Activated CD8-positive, alpha-beta memory T cell treated with anti-CD3 and anti-CD28 coated beads for 24 hours (primary cell): ENCODE measurements around the gene PRR33.
"Not testable (repeated sequence)": the region's sequence is repeated elsewhere in the genome, so short reads cannot be mapped to it uniquely, and the experiment has no call there.

Source experiments
- DNase-seq: peaks from one replicate; pipeline ENCODE4 v3.0.0-alpha.2; 2020

PRR33 gene

GRCh38 chr11:1891831-1892115 is at the start of gene PRR33:
Gene PRR33, minus strand, starts transcription at chr11:1891895. Its CDS starts 1,311 bp downstream, at chr11:1890584.
- DNase-seq: no peak

GRCh38 chr11:1939788-1940187 is 48.1 kb upstream of the PRR33 start:
- DNase-seq: not testable (repeated sequence)

DNA sequence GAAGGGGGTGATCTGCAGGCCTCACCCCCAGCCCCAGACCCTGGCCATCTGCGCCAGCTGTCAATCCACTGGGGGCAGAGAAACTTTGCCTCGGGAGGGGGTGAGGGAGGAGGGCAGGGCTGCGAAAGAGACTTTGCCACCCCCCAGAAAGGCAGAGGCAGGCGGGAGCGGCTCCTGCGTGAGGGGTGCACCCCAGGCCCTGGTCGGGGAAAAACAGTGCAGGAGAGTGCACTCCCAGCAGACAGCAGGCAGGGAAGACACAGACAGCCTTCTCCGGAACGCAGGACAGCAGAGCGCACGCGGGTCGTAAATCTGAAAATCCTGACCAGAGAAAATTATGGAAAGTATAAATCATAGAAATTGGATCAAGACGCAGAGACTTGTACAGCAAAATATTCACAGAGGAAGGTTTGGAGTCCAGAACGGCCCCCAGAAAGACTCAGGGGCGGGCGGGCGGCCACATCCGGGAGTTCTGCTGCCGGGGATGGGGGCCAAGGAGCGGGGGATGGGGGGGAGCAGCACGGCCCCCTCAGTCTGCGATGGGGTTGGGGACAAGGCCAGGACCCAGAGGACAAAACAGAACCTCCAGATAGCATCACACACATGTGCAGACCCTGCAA is 47.4 kb upstream of the PRR33 start:
- no peak for DNase-seq

GRCh38 chr11:1938343-1939005 is 46.8 kb upstream of the PRR33 start:
- DNase-seq: no peak

DNA sequence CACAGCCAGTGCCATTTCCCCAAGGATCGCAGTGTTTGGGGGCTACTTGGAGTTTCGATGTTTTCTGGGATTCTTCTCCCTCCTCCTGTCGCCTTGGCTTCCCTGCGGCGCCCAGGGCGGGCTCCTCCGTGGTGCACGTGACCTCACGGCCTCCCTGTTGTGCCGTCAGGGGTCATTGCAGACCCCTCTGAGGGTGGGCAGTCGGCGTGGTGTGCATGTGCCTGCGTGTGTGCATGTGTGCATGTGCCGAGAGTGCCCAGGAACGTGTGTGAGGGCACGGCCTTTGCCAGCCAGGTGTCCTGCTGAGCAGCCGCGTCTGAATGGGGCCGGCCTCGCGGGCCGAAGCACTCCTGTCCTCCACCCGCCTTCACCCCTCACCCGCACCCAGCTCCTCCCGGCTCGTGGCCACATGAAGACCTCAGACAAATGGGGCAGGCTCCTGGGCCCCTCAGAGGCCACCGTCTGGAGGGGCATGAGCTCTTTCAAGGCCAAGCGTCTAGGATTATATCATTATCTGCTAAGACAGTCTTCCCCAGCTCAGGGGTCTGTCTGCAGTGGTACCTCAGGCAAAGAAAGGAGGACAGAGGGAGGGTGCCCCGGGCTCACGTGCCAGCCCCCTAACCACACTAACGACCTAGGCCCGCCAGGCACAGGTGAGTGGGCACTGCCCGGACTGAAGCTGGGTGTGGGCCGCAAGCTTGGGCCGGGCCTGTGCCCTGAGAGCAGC is 46.1 kb upstream of the PRR33 start:
- no peak for DNase-seq

DNA sequence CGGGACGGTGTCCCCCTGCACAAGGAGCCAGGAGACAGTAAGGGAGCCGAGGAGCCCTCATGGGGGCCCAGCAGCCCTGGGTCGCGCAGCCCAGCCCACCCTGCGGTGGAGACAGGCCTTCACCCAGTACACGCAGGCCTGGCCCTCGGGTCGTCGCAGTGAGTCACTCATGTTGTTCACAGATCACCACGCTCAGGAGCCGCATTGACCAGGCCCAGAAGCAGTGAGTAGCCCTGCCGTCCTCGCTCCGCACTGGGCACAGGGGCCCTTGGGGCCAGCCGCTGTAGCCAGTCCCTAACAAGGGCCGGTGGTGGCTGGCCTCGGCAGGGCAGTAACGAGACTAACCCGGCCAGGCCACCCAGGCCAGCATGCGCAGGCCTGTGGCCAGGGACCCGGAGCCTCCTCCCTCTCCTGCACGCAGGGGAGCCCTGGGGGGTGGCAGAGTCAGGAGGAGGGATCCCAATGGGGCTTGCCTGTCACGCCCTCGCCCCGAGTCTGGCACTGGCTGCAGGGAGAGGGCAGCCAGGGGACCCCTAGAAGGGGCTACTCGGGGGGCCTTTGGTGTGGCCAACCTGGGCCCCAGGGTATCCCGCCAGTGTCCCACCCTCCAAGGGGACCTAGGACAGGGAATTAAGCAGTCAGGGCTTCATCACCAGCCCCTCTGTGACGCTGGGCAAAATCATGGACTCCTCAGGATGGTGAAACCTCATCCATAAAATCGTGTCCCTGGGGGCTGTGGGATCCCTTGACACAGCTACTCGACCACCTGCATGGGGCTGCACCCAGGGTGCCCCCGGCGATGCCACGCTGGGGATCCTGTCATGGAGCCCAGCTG is 45.3 kb upstream of the PRR33 start:
- no peak for DNase-seq

DNA sequence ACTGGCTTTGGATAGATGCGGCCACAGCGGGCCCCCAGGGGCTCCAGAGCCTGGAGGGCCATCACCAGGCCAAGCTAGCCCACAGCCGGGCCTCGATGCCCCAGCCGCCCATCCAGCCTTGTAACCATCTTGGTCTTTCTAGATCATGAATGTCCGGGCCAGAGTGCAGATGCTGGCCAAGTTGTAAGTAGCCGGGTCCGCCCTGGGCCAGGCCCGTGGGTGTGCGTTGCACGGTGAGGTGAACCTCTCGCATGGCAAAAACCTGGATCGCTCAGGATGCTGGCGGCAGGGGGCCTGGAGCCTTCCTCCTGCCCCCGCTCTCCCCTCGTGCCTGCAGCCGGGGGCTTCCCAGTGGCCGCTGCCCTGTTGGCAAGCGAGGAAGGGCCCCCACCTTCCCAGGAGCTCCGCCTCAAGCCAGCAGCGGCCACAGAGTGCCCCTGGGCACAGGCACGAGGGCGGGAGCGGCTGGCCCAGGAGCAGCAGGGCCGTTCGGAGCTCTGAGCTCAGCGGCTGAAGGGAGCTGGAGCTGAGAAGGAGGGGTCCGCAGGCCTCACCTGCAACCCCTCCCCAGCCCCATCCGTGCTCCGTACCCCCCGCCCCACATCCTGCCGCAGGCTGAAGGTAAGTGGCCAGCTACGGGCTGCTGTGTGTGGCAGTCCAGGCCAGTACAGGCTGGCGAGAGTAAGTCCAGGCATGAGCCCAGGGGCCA is 44.5 kb upstream of the PRR33 start:
- no peak for DNase-seq

- no peak for DNase-seq
These were observed 43.7 kb upstream of the PRR33 start for GRCh38 chr11:1935156-1936071.

DNA sequence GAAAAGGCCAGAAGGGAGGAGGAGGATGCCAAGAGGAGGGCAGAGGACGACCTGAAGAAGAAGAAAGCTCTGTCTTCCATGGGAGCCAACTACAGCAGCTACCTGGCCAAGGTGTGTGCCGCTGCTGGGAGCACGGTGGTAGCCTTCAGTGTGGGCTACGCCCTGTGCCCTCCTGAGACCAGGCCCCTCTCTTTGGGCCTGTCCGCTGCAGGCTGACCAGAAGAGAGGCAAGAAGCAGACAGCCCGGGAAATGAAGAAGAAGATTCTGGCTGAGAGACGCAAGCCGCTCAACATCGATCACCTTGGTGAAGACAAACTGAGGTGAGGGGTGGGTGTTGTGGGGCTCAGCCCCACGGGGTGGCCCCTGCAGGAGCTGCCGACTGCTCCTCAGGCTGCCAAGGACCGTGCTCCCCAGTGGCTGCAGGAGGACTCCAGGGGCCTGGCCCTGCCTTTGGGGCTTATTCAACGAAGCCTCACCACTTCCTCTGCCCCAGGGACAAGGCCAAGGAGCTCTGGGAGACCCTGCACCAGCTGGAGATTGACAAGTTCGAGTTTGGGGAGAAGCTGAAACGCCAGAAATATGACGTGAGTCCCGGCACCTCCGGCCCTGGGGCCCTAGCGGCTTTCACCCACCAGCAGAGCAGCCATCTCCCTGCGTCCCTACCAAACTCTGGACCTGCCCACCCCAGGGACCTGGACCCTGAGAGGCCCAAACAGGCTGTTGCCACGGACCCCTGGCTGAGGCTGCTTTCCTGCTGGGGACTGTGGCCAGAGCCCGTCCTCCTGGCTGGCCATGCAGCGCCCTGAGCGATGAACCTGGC is 42.9 kb upstream of the PRR33 start:
- no peak for DNase-seq

DNA sequence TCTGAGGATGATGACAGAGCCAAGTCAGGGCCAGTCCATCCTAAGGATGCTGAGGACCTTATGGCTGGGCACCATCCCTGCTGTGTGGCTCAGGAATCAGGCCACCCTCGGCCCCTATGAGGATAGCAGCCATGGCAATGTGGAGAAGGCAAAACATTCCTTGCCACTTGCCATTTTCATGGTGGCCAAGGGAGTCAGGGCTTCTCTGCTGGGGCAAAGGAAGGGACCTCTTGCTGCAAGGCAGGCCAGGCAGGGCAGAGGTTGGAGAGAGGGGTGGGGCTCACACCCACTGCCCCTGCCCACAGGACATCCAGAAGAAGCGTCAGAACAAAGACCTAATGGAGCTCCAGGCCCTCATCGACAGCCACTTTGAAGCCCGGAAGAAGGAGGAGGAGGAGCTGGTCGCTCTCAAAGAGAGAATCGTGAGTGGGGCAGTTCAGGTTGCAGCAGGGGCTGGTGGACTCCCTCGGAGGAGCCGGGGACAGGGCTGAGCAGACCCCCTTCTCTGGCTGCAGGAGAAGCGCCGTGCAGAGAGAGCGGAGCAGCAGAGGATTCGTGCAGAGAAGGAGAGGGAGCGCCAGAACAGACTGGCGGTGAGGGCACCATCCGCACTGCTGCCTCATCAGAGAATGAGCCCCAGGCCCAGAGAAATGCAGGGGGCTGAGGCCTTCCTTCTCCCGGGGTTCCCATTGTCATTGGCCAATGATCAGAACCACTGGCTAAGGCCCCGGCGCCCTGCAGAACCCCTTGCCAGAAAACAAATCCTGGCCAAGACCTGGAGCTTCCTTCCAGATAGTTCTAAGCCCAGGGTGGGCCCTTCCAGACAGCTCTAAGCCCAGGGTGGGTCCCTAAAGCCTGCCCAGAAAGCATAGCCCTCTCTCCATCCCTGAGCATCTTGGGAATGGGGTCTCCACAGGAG is 42.0 kb upstream of the PRR33 start:
- no peak for DNase-seq

DNA sequence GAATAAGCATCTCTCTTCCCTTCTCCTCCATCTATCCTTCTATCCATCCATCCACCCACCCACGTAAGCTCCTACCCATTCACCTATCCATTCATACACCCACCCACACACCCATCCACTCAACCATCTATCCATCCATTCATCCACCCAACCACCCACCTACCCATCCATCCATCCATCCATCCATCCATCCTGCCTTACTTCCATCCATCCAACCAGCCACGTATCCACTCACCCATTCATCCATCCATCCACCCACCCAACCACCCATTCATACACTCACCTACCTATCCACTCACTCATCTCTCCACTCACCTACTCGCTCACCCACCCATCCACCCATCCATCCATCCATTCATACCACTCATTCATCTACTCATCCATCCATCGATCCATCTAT is 41.0 kb upstream of the PRR33 start:
- DNase-seq: no peak

DNA sequence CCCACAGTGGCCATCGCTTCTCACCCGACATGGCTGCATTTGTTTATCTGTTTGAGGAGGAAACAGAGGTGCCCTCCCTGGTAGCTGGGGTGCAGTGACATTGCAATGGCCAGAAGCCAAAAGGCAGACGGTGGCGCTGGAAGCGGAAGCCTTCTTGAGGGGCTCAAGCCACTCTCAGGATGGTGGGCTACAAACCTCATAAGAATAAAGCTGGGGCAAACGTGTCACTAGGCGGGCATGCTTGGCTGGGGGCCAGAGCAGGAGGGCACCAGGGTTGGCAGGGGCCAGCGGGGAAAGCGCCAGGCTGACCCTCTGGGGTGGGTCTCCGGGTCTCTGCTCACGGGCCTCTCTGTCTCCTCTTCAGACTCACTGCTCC is 40.4 kb upstream of the PRR33 start:
- DNase-seq: no peak

GRCh38 chr11:1931341-1932104 is 39.8 kb upstream of the PRR33 start:
- DNase-seq: no peak

GRCh38 chr11:1930462-1930830 is 38.8 kb upstream of the PRR33 start:
- no peak for DNase-seq

DNA sequence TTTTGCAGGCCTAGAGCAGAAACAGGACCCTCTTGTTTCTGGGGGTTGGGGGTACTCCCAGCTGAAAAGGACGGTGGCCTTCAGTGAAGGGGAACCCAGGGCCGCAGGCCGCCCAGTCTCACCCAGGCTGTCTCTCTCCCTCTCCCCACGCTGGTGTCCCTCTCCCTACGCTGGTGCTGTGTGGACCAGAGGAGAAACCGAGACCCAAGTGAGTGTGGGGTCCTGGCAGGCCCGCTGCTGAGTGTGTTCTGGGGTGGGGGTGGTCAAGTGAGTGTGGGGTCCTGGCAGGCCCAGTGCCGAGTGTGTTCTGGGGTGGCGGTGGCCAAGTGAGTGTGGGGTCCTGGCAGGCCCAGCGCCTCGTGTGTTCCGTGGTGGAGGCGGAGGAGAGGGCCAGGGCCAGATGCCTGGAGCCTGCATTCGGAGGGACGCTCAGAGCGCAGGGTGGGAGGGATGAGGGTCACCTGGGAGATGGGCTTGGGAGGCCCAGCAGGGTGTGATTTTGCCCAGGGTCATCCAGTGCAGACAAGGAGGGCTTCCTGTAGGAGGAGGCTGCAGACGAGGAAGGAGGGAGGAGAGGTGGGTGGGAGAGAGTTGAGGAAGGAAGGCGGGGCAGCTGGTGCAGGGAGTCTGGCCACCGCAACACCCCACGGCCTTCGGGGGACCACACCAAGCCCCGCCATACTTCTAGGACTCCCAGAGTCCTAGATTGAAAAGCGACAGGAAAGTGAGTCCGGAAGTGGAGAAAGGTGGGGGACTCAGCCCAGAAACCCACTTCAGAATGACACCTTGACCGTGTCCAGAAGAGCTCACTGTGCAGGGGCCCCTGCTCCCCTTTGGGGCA is 38.1 kb upstream of the PRR33 start:
- DNase-seq: no peak

DNA sequence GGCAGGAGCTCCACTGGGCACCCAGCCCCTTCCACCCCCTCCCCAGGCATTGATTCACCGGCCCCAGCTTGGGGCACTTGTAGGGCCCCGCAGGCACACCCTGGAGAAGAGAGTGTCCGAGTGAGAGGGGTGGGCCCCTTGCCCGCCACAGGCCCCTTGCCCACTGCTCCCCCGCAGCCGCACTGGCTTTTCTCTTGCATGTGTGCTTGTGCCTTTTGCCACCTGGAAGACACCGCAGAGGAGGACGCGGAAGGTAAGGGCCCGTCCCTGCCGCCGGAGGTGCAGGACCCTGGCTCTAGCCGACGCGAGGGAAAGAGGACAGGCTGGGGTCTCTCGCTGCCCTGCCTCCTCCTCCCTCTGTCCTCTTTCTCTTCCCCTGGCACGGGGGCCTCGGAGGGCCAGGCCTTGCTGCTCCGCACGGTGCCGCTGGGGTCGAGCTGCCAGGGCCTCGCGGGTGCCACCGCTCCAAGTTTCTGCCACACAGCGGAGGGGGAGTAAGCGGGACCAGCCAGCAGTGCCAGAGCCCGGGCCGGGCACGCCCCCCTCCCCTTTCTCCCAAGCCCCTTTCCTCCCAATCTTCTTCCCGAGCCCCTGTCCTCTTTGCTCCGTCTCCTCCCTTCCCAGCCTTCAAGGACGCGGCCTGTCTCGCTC is 37.3 kb upstream of the PRR33 start:
- DNase-seq: no peak

DNA sequence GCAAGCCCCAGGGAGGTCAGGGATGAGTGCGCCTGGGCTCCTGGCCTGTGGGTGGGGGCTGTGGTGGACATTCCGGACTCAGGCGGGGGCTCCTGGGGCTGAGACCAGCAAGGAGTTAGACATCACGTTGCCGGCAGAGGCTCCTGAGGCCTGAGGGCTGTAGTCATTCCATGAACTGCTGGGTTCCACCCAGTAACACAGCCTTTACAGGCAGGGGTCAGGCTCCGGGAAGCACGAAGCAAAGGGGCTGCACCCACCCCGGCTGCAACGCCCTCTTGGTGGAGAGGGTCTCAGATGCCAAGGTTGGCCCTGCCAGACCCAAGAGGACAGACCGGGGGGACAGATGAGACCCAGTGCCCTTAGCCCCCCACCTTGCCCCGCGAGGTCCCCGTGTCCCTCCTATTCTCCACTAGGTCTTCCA is 36.8 kb upstream of the PRR33 start:
- DNase-seq: no peak
